ENCODE results near the gene CEACAM6.
A peak's percentile ranks its signal among the peaks of the same experiment; 100 is the strongest.
"Not testable (repeated sequence)": the region's sequence is repeated elsewhere in the genome, so short reads cannot be mapped to it uniquely, and the experiment has no call there.

The CEACAM6 gene

DNA sequence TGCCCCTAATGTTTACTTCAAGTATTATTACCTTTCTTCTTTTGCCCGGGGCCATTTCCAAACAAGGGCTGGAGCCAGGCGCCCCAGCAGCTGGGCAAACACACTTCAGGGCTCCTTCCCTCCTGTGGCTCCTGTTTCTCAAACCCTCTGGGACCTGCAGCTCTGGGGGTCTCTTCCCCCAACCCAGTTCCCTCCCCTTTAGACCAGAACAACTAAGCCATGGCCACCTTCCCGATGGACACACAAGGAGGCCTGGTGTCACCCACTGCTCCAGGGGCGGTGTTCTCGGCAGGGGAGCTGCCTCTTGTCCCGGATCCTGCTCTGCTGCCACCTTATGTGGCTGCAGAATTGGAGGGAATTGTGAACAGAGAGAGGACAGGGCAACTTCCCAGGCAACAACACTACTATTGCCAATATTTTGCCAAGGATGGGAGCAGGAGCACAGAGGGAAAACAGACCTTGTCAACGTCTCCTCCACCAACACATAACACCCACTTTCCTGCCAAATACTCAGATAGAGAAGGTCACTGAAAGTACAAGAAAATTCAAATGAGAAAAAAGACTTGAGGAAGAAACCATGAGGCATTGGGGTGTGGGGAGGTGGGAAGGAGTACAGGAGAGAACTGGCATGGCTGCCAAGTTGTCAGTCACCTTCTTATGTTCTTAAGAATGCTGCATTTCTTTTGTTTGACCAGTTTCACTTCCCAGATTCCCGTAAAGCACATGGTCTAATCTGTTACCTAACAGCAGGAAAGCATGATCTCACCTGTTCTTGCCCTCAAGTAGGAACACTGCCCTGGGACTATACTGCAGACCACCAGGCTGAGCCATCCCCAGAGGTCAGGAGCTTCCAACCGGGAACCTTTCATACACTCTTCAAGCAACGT, 4.8 kb upstream of the CEACAM6 start:
- not testable (repeated sequence) for DNase-seq

GRCh38 chr19:41753159-41753558, 2.2 kb upstream of the CEACAM6 start:
- DNase-seq = no peak

- peak; percentile 10 for DNase-seq
Measured at GRCh38 chr19:41753936-41754529, 1.3 kb upstream of the CEACAM6 start.

DNA sequence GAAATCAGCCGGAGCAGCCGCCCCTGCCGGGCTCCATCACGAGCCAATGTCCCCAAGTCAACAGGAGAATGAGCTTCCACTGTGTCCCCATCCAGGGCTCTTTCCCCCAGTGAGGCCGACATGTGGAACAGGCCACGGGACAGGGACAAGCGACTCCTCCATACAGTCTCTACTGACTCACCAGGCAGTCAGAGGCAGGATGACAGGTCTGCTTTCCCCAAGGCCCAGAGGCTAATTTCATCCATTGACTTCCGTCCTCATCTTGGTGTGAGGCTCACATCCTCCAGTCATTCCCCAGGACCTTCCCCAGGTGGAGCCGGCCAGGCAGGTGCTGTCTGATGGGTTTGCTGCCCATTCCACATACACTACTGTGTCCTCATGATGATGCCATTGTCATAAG, 3.5 kb downstream of the CEACAM6 start:
- DNase-seq = no peak

GRCh38 chr19:41767115-41767514, 11.8 kb downstream of the CEACAM6 start:
- DNase-seq = no peak

DNA sequence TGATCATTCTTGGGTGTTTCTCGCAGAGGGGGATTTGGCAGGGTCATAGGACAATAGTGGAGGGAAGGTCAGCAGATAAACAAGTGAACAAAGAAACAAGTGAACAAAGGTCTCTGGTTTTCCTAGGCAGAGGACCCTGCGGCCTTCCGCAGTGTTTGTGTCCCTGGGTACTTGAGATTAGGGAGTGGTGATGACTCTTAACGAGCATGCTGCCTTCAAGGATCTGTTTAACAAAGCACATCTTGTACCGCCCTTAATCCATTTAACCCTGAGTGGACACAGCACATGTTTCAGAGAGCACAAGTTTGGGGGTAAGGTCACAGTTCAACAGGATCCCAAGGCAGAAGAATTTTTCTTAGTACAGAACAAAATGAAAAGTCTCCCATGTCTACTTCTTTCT, 12.8 kb downstream of the CEACAM6 start:
- not testable (repeated sequence) for DNase-seq

GRCh38 chr19:41769608-41770007, 14.3 kb downstream of the CEACAM6 start:
- DNase-seq = no peak

- DNase-seq = no peak
Measured at GRCh38 chr19:41771410-41771809, 16.1 kb downstream of the CEACAM6 start.

DNA sequence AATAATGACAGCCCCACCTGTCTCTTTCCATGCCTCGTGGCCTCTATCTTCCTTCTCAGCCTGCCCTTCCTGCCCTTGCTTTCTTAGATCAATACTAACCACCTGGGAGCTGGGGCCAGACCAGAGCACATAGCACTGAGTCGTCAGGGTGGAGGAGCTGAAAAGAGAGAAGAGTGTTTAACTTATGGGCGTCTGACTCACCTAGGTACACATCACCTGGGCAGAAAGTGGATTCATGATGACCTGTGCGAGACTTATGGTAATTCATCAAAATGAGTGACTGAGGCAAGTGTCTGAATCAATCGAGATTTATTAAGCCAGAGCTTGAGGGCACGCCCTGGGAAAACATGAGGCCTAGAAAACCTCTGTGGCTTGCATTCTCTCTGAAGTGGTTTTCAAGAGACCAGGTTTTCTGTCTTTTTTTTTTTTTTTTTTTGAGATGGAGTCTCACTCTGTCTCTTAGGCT, 19.2 kb downstream of the CEACAM6 start:
- DNase-seq = no peak

- DNase-seq = no peak
Measured at GRCh38 chr19:41776700-41777099, 21.4 kb downstream of the CEACAM6 start.

GRCh38 chr19:41783612-41784011, 28.3 kb downstream of the CEACAM6 start:
- no peak for DNase-seq

DNA sequence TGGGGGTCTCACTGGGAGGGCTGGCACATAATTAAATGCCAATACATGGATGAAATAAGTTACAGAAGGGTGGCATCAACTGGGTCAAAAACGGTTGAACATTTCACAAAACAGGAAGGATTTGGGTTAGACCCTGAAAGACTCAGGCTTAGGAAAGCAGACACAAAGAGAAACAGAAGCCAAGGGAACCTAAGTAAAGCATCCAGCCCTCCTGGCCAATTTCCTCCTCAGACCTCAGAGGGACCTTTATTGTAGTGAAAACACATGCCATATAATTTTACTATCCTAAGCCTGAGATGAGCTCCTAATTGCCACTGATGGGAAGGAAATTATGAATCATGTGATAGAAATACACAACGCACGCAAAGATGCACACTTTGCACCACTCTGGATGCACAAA, 29.0 kb downstream of the CEACAM6 start:
- DNase-seq = no peak

GRCh38 chr19:41784743-41785142, 29.4 kb downstream of the CEACAM6 start:
- no peak for DNase-seq

- peak; percentile 38 for DNase-seq
Measured at GRCh38 chr19:41785653-41786052, 30.3 kb downstream of the CEACAM6 start.

DNA sequence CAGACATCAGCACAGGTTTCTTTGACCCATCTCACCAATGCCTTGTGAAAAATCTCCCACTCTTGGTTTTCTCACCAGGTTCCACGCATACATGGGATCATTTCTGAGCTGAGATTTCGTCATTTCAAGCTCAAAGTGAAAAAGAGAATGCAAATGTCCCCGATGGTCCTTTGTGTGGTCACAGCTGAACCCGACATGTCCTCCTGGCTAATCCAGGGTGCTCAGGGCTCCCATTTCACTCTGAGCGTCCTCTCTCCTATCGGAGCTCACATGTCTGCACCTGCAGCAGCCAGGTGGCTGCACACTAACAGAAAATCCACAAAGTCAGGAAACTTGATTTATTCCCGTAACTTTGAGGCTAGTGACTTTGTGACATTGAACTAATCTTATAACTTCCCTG, 31.7 kb downstream of the CEACAM6 start:
- DNase-seq = no peak

- not testable (repeated sequence) for DNase-seq
Measured at GRCh38 chr19:41788518-41788917, 33.2 kb downstream of the CEACAM6 start.

- not testable (repeated sequence) for DNase-seq
Measured at GRCh38 chr19:41789053-41789452, 33.7 kb downstream of the CEACAM6 start.

GRCh38 chr19:41792513-41793413, 37.4 kb downstream of the CEACAM6 start:
- no peak for DNase-seq

- DNase-seq = no peak
Measured at GRCh38 chr19:41793414-41793727, 38.0 kb downstream of the CEACAM6 start.

GRCh38 chr19:41795031-41795461, 39.7 kb downstream of the CEACAM6 start:
- peak; percentile 22 for DNase-seq

DNA sequence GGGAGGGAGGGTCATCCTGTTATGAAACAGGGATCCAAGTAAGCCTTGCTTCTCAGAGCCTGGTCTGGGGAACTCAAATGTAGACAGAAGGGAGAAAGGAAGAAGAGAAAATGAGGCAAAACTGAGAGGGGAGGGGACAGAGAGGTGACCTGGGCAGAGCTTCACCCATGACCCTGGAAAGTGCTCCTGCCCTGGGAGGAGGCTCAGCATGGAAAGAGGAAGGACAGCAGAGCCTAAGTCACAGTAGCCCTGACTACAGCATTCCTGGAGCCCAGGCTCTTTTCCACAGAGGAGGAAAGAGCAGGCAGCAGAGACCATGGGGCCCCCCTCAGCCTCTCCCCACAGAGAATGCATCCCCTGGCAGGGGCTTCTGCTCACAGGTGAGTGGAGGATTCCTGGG, 41.0 kb downstream of the CEACAM6 start, which contains the start of gene CEACAM3:
Gene CEACAM3, plus strand, starts transcription at position 226 of the 400 bp plus-strand sequence. Its CDS starts 91 bp downstream, at position 317.
- no peak for DNase-seq

DNA sequence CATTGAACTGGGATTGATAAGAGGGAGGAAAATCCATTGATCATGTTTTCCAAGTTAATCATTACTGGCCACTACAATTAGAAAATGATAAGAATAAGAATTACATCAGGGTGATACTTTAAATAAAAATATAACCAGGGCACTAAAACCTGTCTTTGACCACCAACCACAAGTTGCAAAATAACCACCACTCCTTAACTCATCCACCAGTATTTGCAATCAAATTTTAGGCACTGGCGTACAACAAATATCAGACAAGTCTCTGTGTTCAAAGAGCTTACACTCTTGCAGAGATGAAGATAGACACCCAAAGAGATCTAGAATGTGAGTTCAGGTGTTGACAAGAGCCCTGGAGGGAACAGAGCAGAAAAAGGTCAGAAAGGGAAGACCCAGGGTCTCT, 41.6 kb downstream of the CEACAM6 start:
- no peak for DNase-seq

GRCh38 chr19:41799444-41800000, 44.2 kb downstream of the CEACAM6 start:
- no peak for DNase-seq

Data from SHP77 treated with DMSO at 0.1 percent for 48 hours (cell line).